ENCODE data around the gene PER2. TPM values are rescaled to one million over a fixed set of nuclear protein-coding genes. Genes with fewer than 3 reads are reported as not detected.

Gene PER2
- total and polyA plus RNA-seq, 2 of the 13 experiments (the other 11 are each of a cell fraction or from before 2014, with no cell fraction given) = 5.1 to 9.4 TPM

DNA sequence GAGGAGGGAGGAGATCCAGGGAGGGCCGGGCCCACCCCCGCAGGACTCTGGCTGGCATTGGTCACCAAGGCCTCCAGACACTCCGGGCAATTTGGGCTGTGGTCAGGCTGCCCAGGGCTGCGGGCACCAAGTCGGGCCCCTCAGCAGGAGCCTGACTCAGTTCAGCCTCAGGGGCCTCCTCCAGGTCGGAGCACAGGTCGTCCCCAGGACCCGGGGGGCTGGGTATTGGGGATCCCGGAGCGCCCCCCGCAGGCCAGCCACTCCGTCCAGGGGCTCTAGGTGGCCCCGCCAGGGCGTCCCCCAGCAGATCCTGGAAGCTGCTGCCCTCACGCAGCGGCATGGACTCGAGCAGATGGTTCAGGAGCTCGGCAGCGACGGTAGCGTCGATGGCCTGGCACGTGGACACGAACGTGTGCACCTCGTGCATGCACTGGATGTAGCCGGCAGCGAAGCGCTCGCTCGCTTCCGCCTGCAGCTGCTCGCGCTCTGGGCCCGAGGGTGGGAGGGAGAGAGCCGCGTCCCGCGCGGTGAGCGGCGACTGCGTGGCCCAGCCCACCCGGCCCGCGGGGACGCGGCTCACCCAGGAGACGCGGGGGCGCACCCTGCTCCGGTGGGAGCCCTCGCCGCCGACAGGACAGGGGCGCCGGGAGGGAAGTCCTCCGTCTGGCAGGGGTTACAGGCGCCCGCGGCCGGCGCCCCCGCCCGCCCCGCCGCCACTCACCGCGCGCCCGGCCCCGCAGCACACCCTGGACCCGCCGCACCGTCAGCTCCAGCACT, 49.5 kb downstream of the PER2 start (continued):
- TF ChIP-seq, protein P1, sequence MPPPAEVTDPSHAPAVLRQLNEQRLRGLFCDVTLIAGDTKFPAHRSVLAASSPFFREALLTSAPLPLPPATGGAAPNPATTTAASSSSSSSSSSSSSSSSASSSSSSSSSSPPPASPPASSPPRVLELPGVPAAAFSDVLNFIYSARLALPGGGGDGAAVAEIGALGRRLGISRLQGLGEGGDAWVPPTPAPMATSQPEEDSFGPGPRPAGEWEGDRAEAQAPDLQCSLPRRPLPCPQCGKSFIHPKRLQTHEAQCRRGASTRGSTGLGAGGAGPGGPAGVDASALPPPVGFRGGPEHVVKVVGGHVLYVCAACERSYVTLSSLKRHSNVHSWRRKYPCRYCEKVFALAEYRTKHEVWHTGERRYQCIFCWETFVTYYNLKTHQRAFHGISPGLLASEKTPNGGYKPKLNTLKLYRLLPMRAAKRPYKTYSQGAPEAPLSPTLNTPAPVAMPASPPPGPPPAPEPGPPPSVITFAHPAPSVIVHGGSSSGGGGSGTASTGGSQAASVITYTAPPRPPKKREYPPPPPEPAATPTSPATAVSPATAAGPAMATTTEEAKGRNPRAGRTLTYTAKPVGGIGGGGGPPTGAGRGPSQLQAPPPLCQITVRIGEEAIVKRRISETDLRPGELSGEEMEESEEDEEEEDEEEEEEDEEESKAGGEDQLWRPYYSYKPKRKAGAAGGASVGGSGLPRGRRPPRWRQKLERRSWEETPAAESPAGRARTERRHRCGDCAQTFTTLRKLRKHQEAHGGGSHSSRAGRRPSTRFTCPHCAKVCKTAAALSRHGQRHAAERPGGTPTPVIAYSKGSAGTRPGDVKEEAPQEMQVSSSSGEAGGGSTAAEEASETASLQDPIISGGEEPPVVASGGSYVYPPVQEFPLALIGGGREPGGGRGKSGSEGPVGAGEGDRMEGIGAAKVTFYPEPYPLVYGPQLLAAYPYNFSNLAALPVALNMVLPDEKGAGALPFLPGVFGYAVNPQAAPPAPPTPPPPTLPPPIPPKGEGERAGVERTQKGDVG (CRISPR knock-in tag; IDR thresholded peaks at IDR 0.05; ENCODE audit: borderline replicate concordance) = peak; percentile 93; the same call in 1 of the 2 replicates
- peak; percentile 74 for TF ChIP-seq MAFG (CRISPR knock-in tag; IDR thresholded peaks at IDR 0.05)
- TF ChIP-seq, protein P2, sequence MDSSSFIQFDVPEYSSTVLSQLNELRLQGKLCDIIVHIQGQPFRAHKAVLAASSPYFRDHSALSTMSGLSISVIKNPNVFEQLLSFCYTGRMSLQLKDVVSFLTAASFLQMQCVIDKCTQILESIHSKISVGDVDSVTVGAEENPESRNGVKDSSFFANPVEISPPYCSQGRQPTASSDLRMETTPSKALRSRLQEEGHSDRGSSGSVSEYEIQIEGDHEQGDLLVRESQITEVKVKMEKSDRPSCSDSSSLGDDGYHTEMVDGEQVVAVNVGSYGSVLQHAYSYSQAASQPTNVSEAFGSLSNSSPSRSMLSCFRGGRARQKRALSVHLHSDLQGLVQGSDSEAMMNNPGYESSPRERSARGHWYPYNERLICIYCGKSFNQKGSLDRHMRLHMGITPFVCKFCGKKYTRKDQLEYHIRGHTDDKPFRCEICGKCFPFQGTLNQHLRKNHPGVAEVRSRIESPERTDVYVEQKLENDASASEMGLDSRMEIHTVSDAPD (CRISPR knock-in tag; IDR thresholded peaks at IDR 0.05) = peak; percentile 90
- TF ChIP-seq ZBTB1 (CRISPR knock-in tag; IDR thresholded peaks at IDR 0.05; ENCODE audit: borderline replicate concordance) = peak; percentile 71; the same call in 1 of the 2 replicates
- TF ChIP-seq, protein P3, sequence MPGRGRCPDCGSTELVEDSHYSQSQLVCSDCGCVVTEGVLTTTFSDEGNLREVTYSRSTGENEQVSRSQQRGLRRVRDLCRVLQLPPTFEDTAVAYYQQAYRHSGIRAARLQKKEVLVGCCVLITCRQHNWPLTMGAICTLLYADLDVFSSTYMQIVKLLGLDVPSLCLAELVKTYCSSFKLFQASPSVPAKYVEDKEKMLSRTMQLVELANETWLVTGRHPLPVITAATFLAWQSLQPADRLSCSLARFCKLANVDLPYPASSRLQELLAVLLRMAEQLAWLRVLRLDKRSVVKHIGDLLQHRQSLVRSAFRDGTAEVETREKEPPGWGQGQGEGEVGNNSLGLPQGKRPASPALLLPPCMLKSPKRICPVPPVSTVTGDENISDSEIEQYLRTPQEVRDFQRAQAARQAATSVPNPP (CRISPR knock-in tag; IDR thresholded peaks at IDR 0.05) = peak; percentile 88
- peak; percentile 94; the same call in 1 of the 2 replicates for TF ChIP-seq ZNF10 (CRISPR knock-in tag; IDR thresholded peaks at IDR 0.05; ENCODE audit: borderline replicate concordance, low read depth)
- TF ChIP-seq, protein P4, sequence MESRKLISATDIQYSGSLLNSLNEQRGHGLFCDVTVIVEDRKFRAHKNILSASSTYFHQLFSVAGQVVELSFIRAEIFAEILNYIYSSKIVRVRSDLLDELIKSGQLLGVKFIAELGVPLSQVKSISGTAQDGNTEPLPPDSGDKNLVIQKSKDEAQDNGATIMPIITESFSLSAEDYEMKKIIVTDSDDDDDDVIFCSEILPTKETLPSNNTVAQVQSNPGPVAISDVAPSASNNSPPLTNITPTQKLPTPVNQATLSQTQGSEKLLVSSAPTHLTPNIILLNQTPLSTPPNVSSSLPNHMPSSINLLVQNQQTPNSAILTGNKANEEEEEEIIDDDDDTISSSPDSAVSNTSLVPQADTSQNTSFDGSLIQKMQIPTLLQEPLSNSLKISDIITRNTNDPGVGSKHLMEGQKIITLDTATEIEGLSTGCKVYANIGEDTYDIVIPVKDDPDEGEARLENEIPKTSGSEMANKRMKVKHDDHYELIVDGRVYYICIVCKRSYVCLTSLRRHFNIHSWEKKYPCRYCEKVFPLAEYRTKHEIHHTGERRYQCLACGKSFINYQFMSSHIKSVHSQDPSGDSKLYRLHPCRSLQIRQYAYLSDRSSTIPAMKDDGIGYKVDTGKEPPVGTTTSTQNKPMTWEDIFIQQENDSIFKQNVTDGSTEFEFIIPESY (CRISPR knock-in tag; IDR thresholded peaks at IDR 0.05) = peak; percentile 99
- TF ChIP-seq NFRKB (IDR thresholded peaks at IDR 0.05) = no peak
- TF ChIP-seq, protein P5, sequence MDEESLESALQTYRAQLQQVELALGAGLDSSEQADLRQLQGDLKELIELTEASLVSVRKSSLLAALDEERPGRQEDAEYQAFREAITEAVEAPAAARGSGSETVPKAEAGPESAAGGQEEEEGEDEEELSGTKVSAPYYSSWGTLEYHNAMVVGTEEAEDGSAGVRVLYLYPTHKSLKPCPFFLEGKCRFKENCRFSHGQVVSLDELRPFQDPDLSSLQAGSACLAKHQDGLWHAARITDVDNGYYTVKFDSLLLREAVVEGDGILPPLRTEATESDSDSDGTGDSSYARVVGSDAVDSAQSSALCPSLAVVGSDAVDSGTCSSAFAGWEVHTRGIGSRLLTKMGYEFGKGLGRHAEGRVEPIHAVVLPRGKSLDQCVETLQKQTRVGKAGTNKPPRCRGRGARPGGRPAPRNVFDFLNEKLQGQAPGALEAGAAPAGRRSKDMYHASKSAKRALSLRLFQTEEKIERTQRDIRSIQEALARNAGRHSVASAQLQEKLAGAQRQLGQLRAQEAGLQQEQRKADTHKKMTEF (CRISPR knock-in tag; IDR thresholded peaks at IDR 0.05) = peak; percentile 88
- TF ChIP-seq, protein P6, sequence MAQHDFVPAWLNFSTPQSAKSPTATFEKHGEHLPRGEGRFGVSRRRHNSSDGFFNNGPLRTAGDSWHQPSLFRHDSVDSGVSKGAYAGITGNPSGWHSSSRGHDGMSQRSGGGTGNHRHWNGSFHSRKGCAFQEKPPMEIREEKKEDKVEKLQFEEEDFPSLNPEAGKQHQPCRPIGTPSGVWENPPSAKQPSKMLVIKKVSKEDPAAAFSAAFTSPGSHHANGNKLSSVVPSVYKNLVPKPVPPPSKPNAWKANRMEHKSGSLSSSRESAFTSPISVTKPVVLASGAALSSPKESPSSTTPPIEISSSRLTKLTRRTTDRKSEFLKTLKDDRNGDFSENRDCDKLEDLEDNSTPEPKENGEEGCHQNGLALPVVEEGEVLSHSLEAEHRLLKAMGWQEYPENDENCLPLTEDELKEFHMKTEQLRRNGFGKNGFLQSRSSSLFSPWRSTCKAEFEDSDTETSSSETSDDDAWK (CRISPR knock-in tag; IDR thresholded peaks at IDR 0.05) = no peak
- TF ChIP-seq, protein P7, sequence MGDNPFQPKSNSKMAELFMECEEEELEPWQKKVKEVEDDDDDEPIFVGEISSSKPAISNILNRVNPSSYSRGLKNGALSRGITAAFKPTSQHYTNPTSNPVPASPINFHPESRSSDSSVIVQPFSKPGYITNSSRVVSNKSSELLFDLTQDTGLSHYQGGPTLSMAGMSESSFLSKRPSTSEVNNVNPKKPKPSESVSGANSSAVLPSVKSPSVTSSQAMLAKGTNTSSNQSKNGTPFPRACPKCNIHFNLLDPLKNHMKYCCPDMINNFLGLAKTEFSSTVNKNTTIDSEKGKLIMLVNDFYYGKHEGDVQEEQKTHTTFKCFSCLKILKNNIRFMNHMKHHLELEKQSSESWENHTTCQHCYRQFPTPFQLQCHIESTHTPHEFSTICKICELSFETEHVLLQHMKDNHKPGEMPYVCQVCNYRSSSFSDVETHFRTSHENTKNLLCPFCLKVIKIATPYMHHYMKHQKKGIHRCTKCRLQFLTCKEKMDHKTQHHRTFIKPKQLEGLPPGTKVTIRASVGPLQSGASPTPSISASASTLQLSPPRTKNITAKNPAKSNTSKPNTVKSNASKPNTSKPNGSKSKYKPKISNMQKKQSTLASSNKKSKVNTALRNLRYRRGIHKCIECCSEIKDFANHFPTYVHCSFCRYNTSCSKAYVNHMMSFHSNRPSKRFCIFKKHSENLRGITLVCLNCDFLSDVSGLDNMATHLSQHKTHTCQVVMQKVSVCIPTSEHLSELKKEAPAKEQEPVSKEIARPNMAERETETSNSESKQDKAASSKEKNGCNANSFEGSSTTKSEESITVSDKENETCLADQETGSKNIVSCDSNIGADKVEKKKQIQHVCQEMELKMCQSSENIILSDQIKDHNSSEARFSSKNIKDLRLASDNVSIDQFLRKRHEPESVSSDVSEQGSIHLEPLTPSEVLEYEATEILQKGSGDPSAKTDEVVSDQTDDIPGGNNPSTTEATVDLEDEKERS (CRISPR knock-in tag; IDR thresholded peaks at IDR 0.05) = 0 out of 2 replicates have a peak, but pooled peaks have one; percentile 48
- TF ChIP-seq ZFP82 (CRISPR knock-in tag; IDR thresholded peaks at IDR 0.05; ENCODE audit: borderline replicate concordance) = peak; percentile 81; the same call in 1 of the 2 replicates
